MV-4-11 (cell line): ENCODE measurements around the gene PRKAR2B.
A peak's percentile ranks its signal among the peaks of the same experiment; 100 is the strongest.

Experiments used
- DNase-seq: peaks from one replicate; lab custom pipeline; 2025; lab: John Stamatoyannopoulos, UW

Gene PRKAR2B

GRCh38 chr7:107160389-107160788, 115.9 kb downstream of the PRKAR2B start:
- DNase-seq: no peak

DNA sequence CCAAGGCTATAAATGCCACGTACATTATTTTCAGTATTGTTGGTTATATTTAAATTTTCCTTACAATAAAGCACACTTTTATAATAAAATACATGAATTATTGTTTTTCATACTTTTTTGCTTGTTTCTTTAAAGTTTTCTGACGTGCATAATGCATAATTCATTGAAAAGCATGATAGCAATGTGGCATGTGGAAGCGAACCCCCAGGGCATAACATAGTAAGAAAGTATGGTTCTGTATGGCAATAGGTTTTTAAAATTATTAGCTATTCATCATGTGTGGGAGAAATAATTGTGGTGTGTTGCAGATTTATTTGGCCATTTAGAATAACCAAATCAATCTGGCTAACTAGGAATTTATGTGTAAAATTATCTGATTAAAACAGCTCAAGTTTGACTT, 116.9 kb downstream of the PRKAR2B start:
- DNase-seq: no peak

DNA sequence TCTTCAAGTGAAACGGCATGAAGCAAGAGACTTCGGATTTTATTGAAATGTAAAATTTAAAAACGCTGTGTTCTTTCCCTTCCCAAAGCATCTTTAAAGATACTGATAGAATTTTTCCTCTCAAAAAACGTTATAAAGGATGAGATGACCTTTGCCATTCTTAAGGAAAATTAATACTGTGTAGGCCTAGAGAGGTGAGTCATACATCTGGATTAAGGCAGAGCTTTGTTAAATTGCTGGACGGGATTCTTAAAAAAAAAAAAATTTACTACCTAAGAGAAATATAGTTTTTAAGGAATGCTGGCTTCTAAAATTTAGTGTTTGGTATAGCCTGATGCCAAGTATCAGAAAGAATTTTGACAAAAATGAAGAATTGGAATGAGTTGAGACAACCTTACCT, 118.0 kb downstream of the PRKAR2B start:
- DNase-seq: no peak

DNA sequence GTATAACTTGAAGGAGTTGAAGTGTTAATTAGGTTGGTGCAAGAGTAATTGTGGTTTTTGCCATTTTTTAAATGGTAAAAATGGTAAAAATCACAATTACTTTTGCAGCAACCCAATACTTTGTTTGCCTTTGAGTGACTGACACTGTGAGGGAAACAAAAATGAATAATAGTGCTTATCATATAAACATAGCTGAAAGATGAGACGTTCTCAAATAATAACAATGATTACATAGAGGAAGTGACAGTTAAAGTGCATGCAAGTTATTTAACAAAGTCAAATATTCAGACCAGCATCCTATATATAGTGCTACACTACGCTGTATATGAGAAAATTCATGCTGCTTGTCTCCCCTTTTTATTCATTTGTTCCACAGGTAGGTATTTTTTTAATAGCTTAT, 119.6 kb downstream of the PRKAR2B start:
- no peak for DNase-seq

- no peak for DNase-seq
These were observed 120.8 kb downstream of the PRKAR2B start for GRCh38 chr7:107165341-107165740.

DNA sequence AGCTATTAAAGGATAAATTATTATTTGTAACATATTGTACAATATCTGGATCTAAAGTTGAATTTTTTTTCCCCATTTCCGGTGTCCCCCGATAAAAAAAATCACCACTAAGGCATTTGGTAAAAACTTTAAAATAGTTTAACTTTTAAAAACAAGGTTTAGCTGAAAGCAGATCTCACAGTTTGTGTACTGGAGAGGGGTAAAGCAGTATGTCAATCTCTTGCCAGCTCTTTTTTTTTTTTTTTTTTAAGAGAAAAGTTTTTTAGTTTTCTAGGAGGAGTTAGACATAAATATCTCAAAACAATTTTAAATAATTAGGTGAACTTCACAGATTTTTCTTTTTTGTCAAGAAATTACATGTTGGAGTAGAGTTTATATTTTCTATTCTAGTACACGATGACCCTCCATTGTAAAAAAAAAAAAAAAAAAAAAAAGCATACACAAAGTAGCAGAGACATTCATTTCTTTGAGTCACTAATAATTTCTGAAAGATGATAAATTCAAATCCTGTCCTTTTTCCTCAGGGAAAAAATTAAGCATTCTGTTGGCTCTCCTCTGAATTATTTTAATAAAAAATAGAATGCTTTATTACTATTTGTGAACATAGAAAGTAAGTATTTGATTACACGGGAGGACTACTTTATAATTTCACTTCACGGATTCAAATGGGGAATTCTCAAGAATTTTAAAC, 122.4 kb downstream of the PRKAR2B start:
- no peak for DNase-seq

GRCh38 chr7:107167483-107168232, 123.2 kb downstream of the PRKAR2B start:
- DNase-seq: peak; percentile 68

DNA sequence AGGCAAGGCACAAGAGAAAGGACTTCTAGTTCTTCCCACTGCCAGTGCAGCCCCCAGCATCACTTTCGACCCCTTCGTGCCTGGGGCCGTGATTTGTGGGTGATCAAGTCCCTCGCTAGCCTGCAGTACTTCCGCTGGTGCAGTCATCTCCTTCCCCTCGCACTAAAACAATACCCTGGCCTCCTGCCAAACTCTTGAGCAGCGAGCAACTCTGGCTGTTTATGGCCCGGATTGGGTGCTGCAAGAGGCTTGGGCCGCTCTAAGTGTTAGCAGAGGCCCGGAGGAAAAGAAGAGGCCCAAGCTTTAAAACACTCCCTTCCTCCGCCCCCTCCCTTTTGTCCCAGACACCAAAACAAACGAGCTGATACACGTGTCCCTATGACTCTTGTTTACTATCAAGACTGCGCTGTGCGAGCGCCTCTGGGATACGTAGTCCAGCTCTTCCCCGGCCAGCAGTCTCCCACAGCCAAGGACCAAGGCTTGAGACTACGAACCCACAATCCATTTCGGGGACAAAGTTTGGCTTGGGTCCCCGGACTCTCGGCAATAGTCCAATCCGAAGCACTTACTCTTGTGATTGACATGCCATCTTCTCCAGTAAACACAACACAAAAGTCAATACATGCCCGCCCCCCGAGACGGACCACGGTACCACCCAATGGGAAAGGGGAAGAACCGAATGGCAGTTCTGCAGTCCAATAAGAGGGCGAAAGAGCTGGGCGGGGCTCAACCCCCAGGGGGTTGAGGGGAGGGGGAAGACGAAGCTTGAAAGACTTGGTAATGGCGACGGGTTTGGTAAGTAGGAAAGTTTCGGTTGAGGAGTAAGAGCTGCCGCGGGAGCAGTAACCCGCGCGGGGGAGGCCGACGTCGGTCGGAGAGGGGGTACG, 124.0 kb downstream of the PRKAR2B start, which contains the start of gene HBP1:
TSS of gene HBP1 (plus strand) at position 771 of the 887 bp plus-strand sequence. CDS start 10,891 bp downstream, outside the sequence.
- peak; percentile 100 for DNase-seq

DNA sequence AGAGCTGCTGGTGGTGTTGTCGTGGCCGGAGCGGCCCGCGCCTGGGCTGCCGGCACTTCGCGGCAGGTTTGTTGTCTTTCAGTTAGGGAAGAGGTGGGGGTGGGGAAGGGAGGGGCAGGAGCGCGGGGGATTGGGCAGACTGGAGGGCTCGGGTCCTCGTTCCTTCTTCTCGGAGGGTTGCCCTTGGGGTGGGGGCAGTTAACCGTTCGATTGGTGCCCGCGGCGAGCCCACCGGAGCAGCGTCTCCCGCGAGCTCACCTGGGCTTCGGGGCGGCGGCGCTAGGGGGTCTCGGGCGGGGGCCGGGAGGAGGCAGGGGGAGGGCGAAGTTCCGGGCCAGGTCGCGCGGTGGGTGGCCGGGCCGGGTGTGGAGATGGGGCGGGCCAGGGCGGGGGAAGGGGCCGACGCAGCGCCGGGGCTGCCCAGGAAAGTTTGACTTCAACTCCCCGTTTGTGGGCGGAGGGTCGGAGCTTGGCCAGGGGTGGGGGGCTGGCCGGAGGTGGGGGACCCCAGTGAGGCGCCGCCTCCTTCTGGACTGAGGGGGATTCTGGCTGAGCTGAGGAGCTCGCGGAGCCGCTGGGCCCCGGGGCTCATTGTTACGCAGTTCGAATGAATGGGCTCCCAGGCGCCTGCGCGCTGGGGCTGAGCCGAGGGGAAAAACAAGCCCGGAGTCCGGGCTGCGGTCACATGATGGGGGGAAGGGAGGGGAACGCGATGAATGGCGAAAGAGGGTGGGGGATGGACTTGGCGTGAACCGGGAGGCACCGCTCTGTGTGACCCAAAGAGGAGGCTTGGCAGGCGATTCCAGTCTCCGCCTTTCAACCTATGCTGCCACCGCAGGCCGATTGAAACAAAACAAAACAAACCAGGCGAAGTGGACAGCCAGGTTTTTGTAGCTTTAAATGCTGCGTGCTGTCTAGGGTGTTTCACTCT, 124.9 kb downstream of the PRKAR2B start:
- peak; percentile 92 for DNase-seq

GRCh38 chr7:107170051-107170915, 125.8 kb downstream of the PRKAR2B start:
- peak; percentile 29 for DNase-seq

- DNase-seq: no peak
These were observed 127.0 kb downstream of the PRKAR2B start for GRCh38 chr7:107171496-107171895.

- no peak for DNase-seq
These were observed 127.9 kb downstream of the PRKAR2B start for GRCh38 chr7:107172276-107173032.

GRCh38 chr7:107173191-107173590, 128.7 kb downstream of the PRKAR2B start:
- DNase-seq: no peak

- DNase-seq: no peak
These were observed 129.3 kb downstream of the PRKAR2B start for GRCh38 chr7:107173691-107174406.

DNA sequence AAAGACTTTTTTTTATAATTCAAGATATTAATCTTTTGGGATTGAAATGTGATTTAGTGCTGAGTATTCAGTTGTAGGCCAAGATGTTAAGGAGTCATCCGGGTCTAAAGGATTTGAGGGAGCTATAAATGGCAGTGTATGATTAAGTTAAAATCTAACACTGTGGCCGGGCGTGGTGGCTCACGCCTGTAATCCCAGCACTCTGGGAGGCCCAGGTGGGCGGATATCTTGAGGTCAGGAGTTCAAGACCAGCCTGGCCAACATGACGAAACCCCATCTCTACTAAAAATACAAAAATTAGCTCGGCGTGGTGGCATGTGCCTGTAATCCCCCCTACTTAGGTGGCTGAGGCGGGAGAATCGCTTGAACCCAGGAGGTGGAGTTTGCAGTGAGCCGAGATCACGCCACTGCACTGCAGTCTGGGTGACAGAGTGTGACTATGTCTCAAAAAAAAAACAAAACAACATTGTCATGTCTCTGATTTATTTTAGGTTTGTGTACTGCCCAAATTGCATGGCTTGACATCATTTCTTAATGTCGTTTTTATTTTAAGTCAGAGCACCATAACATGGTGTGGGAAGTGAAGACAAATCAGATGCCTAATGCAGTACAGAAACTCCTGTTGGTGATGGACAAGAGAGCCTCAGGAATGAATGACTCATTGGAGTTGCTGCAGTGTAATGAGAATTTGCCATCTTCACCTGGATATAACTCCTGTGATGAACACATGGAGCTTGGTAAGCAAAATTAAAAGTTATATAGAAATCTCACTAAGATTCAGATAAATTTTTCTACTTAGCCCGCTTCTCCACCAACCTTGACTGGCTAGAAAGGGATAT, 135.0 kb downstream of the PRKAR2B start:
- DNase-seq: peak; percentile 22

GRCh38 chr7:107180378-107180777, 135.9 kb downstream of the PRKAR2B start:
- no peak for DNase-seq

DNA sequence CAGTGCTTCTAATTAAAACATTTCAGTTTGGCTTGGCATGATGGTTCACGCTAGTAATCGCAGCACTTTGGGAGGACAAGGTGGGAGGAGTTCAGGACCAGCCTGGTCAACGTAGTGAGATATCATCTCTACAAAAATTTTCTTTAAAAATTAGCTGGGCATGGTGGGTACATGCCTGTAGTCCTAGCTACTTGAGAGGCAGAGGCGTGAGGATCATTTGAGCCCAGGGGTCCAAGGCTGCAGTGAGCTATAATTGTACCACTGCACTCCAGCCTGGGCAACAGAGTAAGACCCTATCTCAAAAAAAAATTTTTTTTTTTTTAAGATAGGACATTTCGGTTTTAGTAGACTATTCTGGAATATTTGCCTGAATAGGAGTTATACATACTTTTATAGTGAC, 136.7 kb downstream of the PRKAR2B start:
- no peak for DNase-seq

GRCh38 chr7:107185716-107186115, 141.2 kb downstream of the PRKAR2B start:
- DNase-seq: no peak
